Hematopoietic multipotent progenitor cell (in vitro differentiated cells): Measurements from ENCODE around the gene SMIM22. TPM values are rescaled to one million over a fixed set of nuclear protein-coding genes. Genes with fewer than 3 reads are reported as not detected.

Experiments used
- DNase-seq, 3 donors: peaks; one replicate each; pipeline ENCODE4 v3.0.0-alpha.2; 2011 to 2015; ENCODE audit warnings: low read depth in 2 of 3, low spot score in 2 of 3
- total RNA-seq: library from RNA; depleted of rRNA; stranded (reverse); fragments of >200 nt; gene quantifications from one replicate; pipeline ENCODE4 v1.2.3, GENCODE V29; 2012

Gene SMIM22
- total RNA-seq: not detected

GRCh38 chr16:4795181-4795827 is at the start of gene SMIM22:
SMIM22 (plus strand) TSS chr16:4795369; CDS start chr16:4795735, 366 bp downstream.
- no peak for DNase-seq

- DNase-seq: no peak
These were observed 49.0 kb upstream of the SMIM22 start for GRCh38 chr16:4746215-4746614.

GRCh38 chr16:4746991-4747574 is 48.1 kb upstream of the SMIM22 start:
- DNase-seq: no peak

GRCh38 chr16:4747906-4748681 is 47.1 kb upstream of the SMIM22 start:
- no peak for DNase-seq

- DNase-seq: no peak
These were observed 46.3 kb upstream of the SMIM22 start for GRCh38 chr16:4748682-4749411.

- no peak for DNase-seq
These were observed 45.4 kb upstream of the SMIM22 start for GRCh38 chr16:4749700-4750257.

GRCh38 chr16:4750896-4751295 is 44.3 kb upstream of the SMIM22 start:
- DNase-seq: no peak

GRCh38 chr16:4752351-4753100 is 42.6 kb upstream of the SMIM22 start:
- DNase-seq: no peak

GRCh38 chr16:4753227-4753626 is 41.9 kb upstream of the SMIM22 start:
- DNase-seq: no peak

- no peak for DNase-seq
These were observed 40.3 kb upstream of the SMIM22 start for GRCh38 chr16:4754865-4755264.

GRCh38 chr16:4755687-4756086 is 39.5 kb upstream of the SMIM22 start:
- DNase-seq: no peak

GRCh38 chr16:4760221-4760910 is 34.8 kb upstream of the SMIM22 start:
- no peak for DNase-seq

GRCh38 chr16:4762205-4762604 is 33.0 kb upstream of the SMIM22 start:
- DNase-seq: no peak

GRCh38 chr16:4763791-4764190 is 31.4 kb upstream of the SMIM22 start:
- DNase-seq: no peak

GRCh38 chr16:4765511-4766474 is 29.4 kb upstream of the SMIM22 start:
- no peak for DNase-seq

- DNase-seq: peak; percentile 85 to 94 (median 92)
These were observed 28.1 kb upstream of the SMIM22 start, which contains the start of gene ZNF500 for GRCh38 chr16:4766875-4767628. ZNF500 (minus strand) TSS chr16:4767162; CDS start chr16:4765978, 1,184 bp downstream.

- peak in 2 of 3 donors; percentile 22 to 42 for DNase-seq
These were observed 27.2 kb upstream of the SMIM22 start for GRCh38 chr16:4767872-4768548.
